Mesenchymal stem cell (in vitro differentiated cells and primary cell): ENCODE data around the gene BEAN1.

Source experiments
- DNase-seq: peaks from one replicate; pipeline ENCODE4 v3.0.0-alpha.2; 2013
- H2AFZ ChIP-seq: one replicate; pipeline ENCODE4 v1.6.1; 2013; ENCODE audit warnings: low read depth, mild to moderate bottlenecking, control low read depth, inconsistent platforms, low read length, moderate library complexity
- H2AK5ac ChIP-seq: 2 replicates; pipeline ENCODE4 v1.6.1; 2013; ENCODE audit warnings: low read length, moderate library complexity, mild to moderate bottlenecking, inconsistent platforms; ENCODE audit not compliant: severe bottlenecking
- H2BK120ac ChIP-seq: one replicate; pipeline ENCODE4 v1.6.1; 2013; ENCODE audit warnings: low read depth, mild to moderate bottlenecking, inconsistent platforms, low read length, moderate library complexity
- H2BK12ac ChIP-seq, 2 experiments: one replicate each; pipeline ENCODE4 v1.6.1; 2013; ENCODE audit warnings: inconsistent platforms in 2 of 2, low read length in 2 of 2, mild to moderate bottlenecking in 2 of 2, moderate library complexity in 2 of 2, control low read depth in 1 of 2
- H2BK15ac ChIP-seq: one replicate; pipeline ENCODE4 v1.6.1; 2013; ENCODE audit warnings: mild to moderate bottlenecking, low read depth, inconsistent platforms; ENCODE audit not compliant: poor library complexity, severe bottlenecking
- H2BK5ac ChIP-seq: 2 replicates; pipeline ENCODE4 v1.6.1; 2013; ENCODE audit warnings: low read depth, mild to moderate bottlenecking, low read length, control low read depth, inconsistent platforms; ENCODE audit not compliant: poor library complexity, severe bottlenecking
- H3K14ac ChIP-seq, 2 experiments: one replicate each; pipeline ENCODE4 v1.6.1; 2013; ENCODE audit warnings: inconsistent platforms in 2 of 2, low read length in 2 of 2, control low read depth in 1 of 2, mild to moderate bottlenecking in 1 of 2, moderate library complexity in 1 of 2
- H3K18ac ChIP-seq, 2 experiments: one replicate each; pipeline ENCODE4 v1.6.1; 2013; ENCODE audit warnings: inconsistent platforms in 2 of 2, low read length in 2 of 2, control low read depth in 1 of 2, low read depth in 1 of 2, mild to moderate bottlenecking in 1 of 2
- H3K23ac ChIP-seq, 2 experiments: one replicate each; pipeline ENCODE4 v1.6.1; 2013; ENCODE audit warnings: inconsistent platforms in 2 of 2, low read length in 2 of 2, mild to moderate bottlenecking in 2 of 2, moderate library complexity in 2 of 2, control low read depth in 1 of 2
- H3K27ac ChIP-seq: 2 replicates; pipeline ENCODE4 v1.5.1; 2013; ENCODE audit warnings: mild to moderate bottlenecking, moderate library complexity, low read length, control low read depth, inconsistent platforms; ENCODE audit not compliant: poor library complexity, severe bottlenecking
- H3K27me3 ChIP-seq, 2 experiments: 2 replicates each; pipeline versions ENCODE4 v1.6.1 to v1.7.0; 2013; ENCODE audit warnings: low read length in 2 of 2, mild to moderate bottlenecking in 2 of 2, moderate library complexity in 2 of 2, control low read depth in 1 of 2, inconsistent platforms in 1 of 2; ENCODE audit not compliant: control insufficient read depth in 1 of 2, insufficient read depth in 1 of 2
- H3K36me3 ChIP-seq, 2 experiments: 2 replicates each; pipeline versions ENCODE4 v1.6.1 to v1.7.0; 2013; ENCODE audit warnings: low read length in 2 of 2, control low read depth in 1 of 2, inconsistent platforms in 1 of 2, low read depth in 1 of 2, mild to moderate bottlenecking in 1 of 2; ENCODE audit not compliant: insufficient read depth in 2 of 2, control insufficient read depth in 1 of 2
- H3K4ac ChIP-seq, 2 experiments: one replicate each; pipeline ENCODE4 v1.6.1; 2013; ENCODE audit warnings: inconsistent platforms in 2 of 2, low read length in 2 of 2, mild to moderate bottlenecking in 2 of 2, moderate library complexity in 2 of 2, control low read depth in 1 of 2, low read depth in 1 of 2
- H3K4me1 ChIP-seq: 2 replicates; pipeline ENCODE4 v1.6.1; 2013; ENCODE audit warnings: low read depth, low read length, control low read depth; ENCODE audit not compliant: control insufficient read depth, insufficient read depth
- H3K4me2 ChIP-seq: 2 replicates; pipeline ENCODE4 v1.6.1; 2013; ENCODE audit warnings: low read length, mild to moderate bottlenecking, inconsistent platforms; ENCODE audit not compliant: poor library complexity, severe bottlenecking
- H3K4me3 ChIP-seq, 2 experiments: 2 replicates each; pipeline versions ENCODE4 v1.5.1 to v1.7.0; 2013; ENCODE audit warnings: low read length in 2 of 2, mild to moderate bottlenecking in 2 of 2, control low read depth in 1 of 2, low read depth in 1 of 2; ENCODE audit not compliant: insufficient read depth in 1 of 2
- H3K79me1 ChIP-seq: replicated peaks from 2 replicates; pipeline ENCODE4 v1.6.1; 2013; ENCODE audit warnings: mild to moderate bottlenecking, control low read depth, low read length, inconsistent platforms; ENCODE audit not compliant: poor library complexity, severe bottlenecking
- H3K9ac ChIP-seq: 2 replicates; pipeline ENCODE4 v1.7.0; 2013; ENCODE audit warnings: mild to moderate bottlenecking, low read length, moderate library complexity
- H3K9me3 ChIP-seq: 2 replicates; pipeline ENCODE4 v1.7.0; 2013; ENCODE audit warnings: mild to moderate bottlenecking, low read length; ENCODE audit not compliant: control insufficient read depth
- H4K8ac ChIP-seq: one replicate; pipeline ENCODE4 v1.6.1; 2013; ENCODE audit warnings: inconsistent platforms, mild to moderate bottlenecking, low read length, moderate library complexity
- H4K91ac ChIP-seq: one replicate; pipeline ENCODE4 v1.6.1; 2013; ENCODE audit warnings: mild to moderate bottlenecking, low read length, inconsistent platforms
- WGBS: methylation state at CpG from one replicate; pipeline ENCODE4 v1.1.7; 2013; ENCODE audit warnings: mixed read lengths; 5-methylcytosine and 5-hydroxymethylcytosine counted together

BEAN1 gene

GRCh38 chr16:66473051-66473571 is 46.0 kb downstream of the BEAN1 start:
- H2BK12ac ChIP-seq, result no peak overlapping the region
- no peak overlapping the region for H3K9ac ChIP-seq
- no peak overlapping the region for H3K4me2 ChIP-seq
- H3K14ac ChIP-seq, result no peak overlapping the region
- H3K4me3 ChIP-seq, result no peak overlapping the region
- H2AFZ ChIP-seq, result no peak overlapping the region
- no peak for DNase-seq
- H3K23ac ChIP-seq, result no peak overlapping the region
- no peak overlapping the region for H3K18ac ChIP-seq
- H3K4me1 ChIP-seq, result peaks cover 30% of the 10 kb centered on the region
- 89% methylated on average over 13 of the region's 15 CpGs for WGBS
- H2BK5ac ChIP-seq, result no peak overlapping the region
- no peak overlapping the region for H4K8ac ChIP-seq
- H3K79me1 ChIP-seq, result no peaks in the 10 kb centered on the region
- H4K91ac ChIP-seq, result no peak overlapping the region
- no peak overlapping the region for H3K27ac ChIP-seq
- peaks cover 0 to 34% of the 10 kb centered on the region in 2 experiments for H3K36me3 ChIP-seq
- H2BK120ac ChIP-seq, result no peak overlapping the region
- H2BK15ac ChIP-seq, result no peak overlapping the region
- H2AK5ac ChIP-seq, result no peak overlapping the region
- H3K9me3 ChIP-seq, result no peaks in the 10 kb centered on the region
- peaks cover 0 to 13% of the 10 kb centered on the region in 2 experiments for H3K27me3 ChIP-seq
- no peak overlapping the region for H3K4ac ChIP-seq

- no peak overlapping the region for H3K4me2 ChIP-seq
- no peak overlapping the region for H3K27ac ChIP-seq
- 89% methylated on average over 4 of the region's 4 CpGs for WGBS
- H4K8ac ChIP-seq, result no peak overlapping the region
- peak overlapping the region in 1 of 2 experiments; percentile 46 for H3K23ac ChIP-seq
- peak overlapping the region in 1 of 2 experiments; percentile 26 for H3K14ac ChIP-seq
- no peak overlapping the region for H2AFZ ChIP-seq
- H3K79me1 ChIP-seq, result no peaks in the 10 kb centered on the region
- H3K4me1 ChIP-seq, result peaks cover 34% of the 10 kb centered on the region
- H3K27me3 ChIP-seq, result peaks cover 0 to 11% of the 10 kb centered on the region in 2 experiments
- H2AK5ac ChIP-seq, result peak overlapping the region; percentile 86
- no peak for DNase-seq
- H2BK12ac ChIP-seq, result no peak overlapping the region
- no peak overlapping the region for H2BK120ac ChIP-seq
- H3K9me3 ChIP-seq, result no peaks in the 10 kb centered on the region
- H4K91ac ChIP-seq, result no peak overlapping the region
- no peak overlapping the region for H2BK15ac ChIP-seq
- no peak overlapping the region for H3K9ac ChIP-seq
- peaks cover 0 to 34% of the 10 kb centered on the region in 2 experiments for H3K36me3 ChIP-seq
- no peak overlapping the region for H3K4ac ChIP-seq
- no peak overlapping the region for H2BK5ac ChIP-seq
- no peak overlapping the region for H3K18ac ChIP-seq
- no peak overlapping the region for H3K4me3 ChIP-seq
These were observed 46.8 kb downstream of the BEAN1 start for GRCh38 chr16:66473654-66474519.

DNA sequence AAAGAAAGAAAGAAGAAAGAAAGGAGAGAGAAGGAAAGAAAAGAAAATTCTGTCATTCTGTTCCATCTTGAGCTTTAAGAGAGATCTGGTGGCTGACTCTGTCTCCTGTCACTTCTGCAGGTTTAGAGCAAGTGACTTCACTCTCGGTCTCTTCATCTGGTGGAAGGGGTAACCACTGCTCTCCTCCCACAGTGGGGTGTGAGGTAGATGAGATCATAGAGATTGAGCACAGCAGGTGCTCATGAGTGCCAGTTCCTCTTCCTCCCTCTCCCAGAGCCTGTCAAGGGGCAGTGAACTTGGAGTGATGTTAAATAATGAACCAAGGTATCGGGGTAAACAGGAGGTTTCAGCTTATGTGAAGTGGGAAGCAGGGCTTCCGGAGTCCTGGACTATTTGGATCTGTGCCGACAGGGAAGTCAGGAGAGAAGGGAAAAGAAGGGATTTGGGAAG is 47.7 kb downstream of the BEAN1 start:
- no peak overlapping the region for H3K4me2 ChIP-seq
- no peaks in the 10 kb centered on the region for H3K9me3 ChIP-seq
- H2AK5ac ChIP-seq, result no peak overlapping the region
- no peak overlapping the region for H2BK120ac ChIP-seq
- peak overlapping the region; percentile 15 for H3K27ac ChIP-seq
- no peak overlapping the region for H2BK15ac ChIP-seq
- no peak overlapping the region for H2BK5ac ChIP-seq
- H3K23ac ChIP-seq, result no peak overlapping the region
- WGBS, result 35% methylated on average over 4 of the region's 4 CpGs
- no peak overlapping the region for H3K4ac ChIP-seq
- no peak overlapping the region for H3K9ac ChIP-seq
- H2AFZ ChIP-seq, result no peak overlapping the region
- no peak overlapping the region for H3K14ac ChIP-seq
- no peak for DNase-seq
- no peak overlapping the region for H3K18ac ChIP-seq
- peaks cover 38% of the 10 kb centered on the region for H3K4me1 ChIP-seq
- no peaks in the 10 kb centered on the region for H3K79me1 ChIP-seq
- no peak overlapping the region for H4K8ac ChIP-seq
- H3K4me3 ChIP-seq, result no peak overlapping the region
- H3K27me3 ChIP-seq, result peaks cover 0 to 11% of the 10 kb centered on the region in 2 experiments
- no peak overlapping the region for H4K91ac ChIP-seq
- peaks cover 0 to 31% of the 10 kb centered on the region in 2 experiments for H3K36me3 ChIP-seq
- no peak overlapping the region for H2BK12ac ChIP-seq

DNA sequence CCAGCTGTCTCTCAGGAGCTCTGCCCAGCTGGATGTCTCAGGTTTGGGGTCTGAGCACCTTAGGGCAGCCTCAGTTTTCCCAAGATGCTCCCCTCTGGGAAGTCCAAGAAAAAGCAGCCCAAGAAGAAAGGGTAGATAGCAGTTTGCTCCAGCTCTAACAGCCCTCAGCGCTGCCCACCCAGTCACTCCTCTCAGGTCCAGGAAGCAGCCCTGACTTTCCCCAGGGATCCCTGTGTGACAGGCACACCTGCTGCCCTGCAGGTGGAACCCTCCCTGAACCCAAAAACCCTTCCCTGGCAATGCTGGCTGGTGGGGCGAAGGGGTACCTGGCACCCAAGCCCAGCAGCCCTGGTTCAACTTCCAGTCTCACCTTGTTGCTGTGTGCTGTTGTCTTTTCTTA is 48.1 kb downstream of the BEAN1 start:
- Histone ChIP-seq H2BK15ac (no peak overlapping the region), H3K36me3 (peaks cover 0 to 29% of the 10 kb centered on the region in 2 experiments), H3K9ac (no peak overlapping the region), H3K4me3 (no peak overlapping the region), H3K18ac (no peak overlapping the region), H3K14ac (no peak overlapping the region), H3K27ac (peak overlapping the region; percentile 15), H4K8ac (no peak overlapping the region), H2AFZ (no peak overlapping the region), H3K9me3 (no peaks in the 10 kb centered on the region), H3K4ac (no peak overlapping the region), H2BK5ac (no peak overlapping the region), H2BK120ac (no peak overlapping the region), H3K23ac (no peak overlapping the region), H2BK12ac (no peak overlapping the region), H2AK5ac (peak overlapping the region; percentile 44), H3K79me1 (no peaks in the 10 kb centered on the region), H3K4me2 (no peak overlapping the region), H4K91ac (no peak overlapping the region), H3K27me3 (peaks cover 0 to 14% of the 10 kb centered on the region in 2 experiments), H3K4me1 (peaks cover 38% of the 10 kb centered on the region)
- WGBS, result 73% methylated on average over 2 of the region's 2 CpGs
- no peak for DNase-seq
